ENCODE data around the gene CRMP1. TPM values are rescaled to one million over a fixed set of nuclear protein-coding genes. Genes with fewer than 3 reads are reported as not detected.

Gene CRMP1
- total RNA-seq, 1 donor from 2014 or later, result 0.49 TPM

- ATAC-seq (peak; percentile 74), DNase-seq (ENCODE audit: low spot score) (no peak)
- intact Hi-C loops (cut with DNase I), result no loop called here
These were observed 106.8 kb downstream of the CRMP1 start for GRCh38 chr4:5785806-5786680.

- intact Hi-C loops (cut with DNase I), result no loop called here
- ATAC-seq (peak; percentile 91), DNase-seq (ENCODE audit: low spot score) (no peak)
These were observed 107.8 kb downstream of the CRMP1 start for GRCh38 chr4:5784960-5785611.

GRCh38 chr4:5784021-5784420, 108.9 kb downstream of the CRMP1 start:
- DNase-seq (ENCODE audit: low spot score), result no peak
- intact Hi-C loops (cut with DNase I), result no loop called here
- ATAC-seq, result no peak

GRCh38 chr4:5783486-5783885, 109.4 kb downstream of the CRMP1 start:
- DNase-seq (ENCODE audit: low spot score) (no peak), ATAC-seq (no peak)
- intact Hi-C loops (cut with DNase I), result no loop called here

GRCh38 chr4:5782829-5783476, 109.9 kb downstream of the CRMP1 start:
- intact Hi-C loops (cut with DNase I), result no loop called here
- DNase-seq (ENCODE audit: low spot score) (no peak), ATAC-seq (no peak)

GRCh38 chr4:5781691-5782090, 111.2 kb downstream of the CRMP1 start:
- intact Hi-C loops (cut with DNase I), result no loop called here
- DNase-seq (ENCODE audit: low spot score) (no peak), ATAC-seq (no peak)

- intact Hi-C loops (cut with DNase I), result no loop called here
- no peak for DNase-seq (ENCODE audit: low spot score)
- no peak for ATAC-seq
These were observed 111.9 kb downstream of the CRMP1 start for GRCh38 chr4:5780831-5781480.

- intact Hi-C loops (cut with DNase I), result no loop called here
- ATAC-seq (no peak), DNase-seq (ENCODE audit: low spot score) (no peak)
These were observed 116.4 kb downstream of the CRMP1 start for GRCh38 chr4:5776510-5776909.

GRCh38 chr4:5774416-5775036, 118.4 kb downstream of the CRMP1 start:
- ATAC-seq (no peak), DNase-seq (ENCODE audit: low spot score) (no peak)
- intact Hi-C loops (cut with DNase I), result no loop called here

GRCh38 chr4:5773271-5773555, 119.7 kb downstream of the CRMP1 start:
- intact Hi-C loops (cut with DNase I), result no loop called here
- DNase-seq (ENCODE audit: low spot score) (no peak), ATAC-seq (no peak)

GRCh38 chr4:5772528-5773270, 120.2 kb downstream of the CRMP1 start:
- DNase-seq (ENCODE audit: low spot score) (peak; percentile 23), ATAC-seq (no peak)
- intact Hi-C loops (cut with DNase I), result no loop called here

Small RNAs within 50 kb of the gene (microRNA-seq; reads per million reads assigned to microRNA genes)
- gene MIR378D1, result not detected

Other genes starting within 250 kb of the CRMP1 start
- gene EVC2, start 184.5 kb downstream of the CRMP1 start, total RNA-seq, result 12.5 TPM
- 71.3 TPM for gene EVC, start 181.9 kb downstream of the CRMP1 start, total RNA-seq
- 0.09 TPM for gene C4orf50, start 125.3 kb upstream of the CRMP1 start, total RNA-seq